H9 (cell line): ENCODE data around the gene EPB41L2. TPM values are rescaled to one million over a fixed set of nuclear protein-coding genes. Genes with fewer than 3 reads are reported as not detected.

Source experiments
- DNase-seq: peaks from one replicate; pipeline ENCODE4 v3.0.0-alpha.2; 2017
- H2AFZ ChIP-seq: one replicate; pipeline ENCODE4 v1.6.1; 2013; ENCODE audit warnings: mild to moderate bottlenecking, low read length, control low read depth, moderate library complexity
- H2AK5ac ChIP-seq: 2 replicates; pipeline ENCODE4 v1.6.1; 2013; ENCODE audit warnings: low read length, control low read depth, mixed read lengths; ENCODE audit not compliant: insufficient read length
- H2BK120ac ChIP-seq: one replicate; pipeline ENCODE4 v1.6.1; 2013; ENCODE audit warnings: low read depth, mild to moderate bottlenecking, low read length, control low read depth, inconsistent platforms; ENCODE audit not compliant: poor library complexity, severe bottlenecking
- H2BK12ac ChIP-seq: 2 replicates; pipeline ENCODE4 v1.6.1; 2013; ENCODE audit warnings: low read length, control low read depth, mixed read lengths, low read depth; ENCODE audit not compliant: insufficient read length
- H2BK15ac ChIP-seq: 2 replicates; pipeline ENCODE4 v1.6.1; 2013; ENCODE audit warnings: low read depth, low read length, control low read depth
- H2BK20ac ChIP-seq: one replicate; pipeline ENCODE4 v1.6.1; 2013; ENCODE audit warnings: low read depth, mild to moderate bottlenecking, low read length, control low read depth, inconsistent platforms; ENCODE audit not compliant: poor library complexity, severe bottlenecking
- H2BK5ac ChIP-seq: 2 replicates; pipeline ENCODE4 v1.6.1; 2013; ENCODE audit warnings: low read length, control low read depth, mixed read lengths; ENCODE audit not compliant: insufficient read length
- H3K14ac ChIP-seq: 2 replicates; pipeline ENCODE4 v1.6.1; 2013; ENCODE audit warnings: low read length, control low read depth; ENCODE audit not compliant: insufficient read depth
- H3K18ac ChIP-seq: 2 replicates; pipeline ENCODE4 v1.6.1; 2013; ENCODE audit warnings: low read depth, mild to moderate bottlenecking, mixed read lengths, low read length, control low read depth; ENCODE audit not compliant: insufficient read length
- H3K23ac ChIP-seq: 2 replicates; pipeline ENCODE4 v1.6.1; 2013; ENCODE audit warnings: low read length, control low read depth, mixed read lengths, low read depth; ENCODE audit not compliant: insufficient read length
- H3K23me2 ChIP-seq: 2 replicates; pipeline ENCODE4 v1.6.1; 2013; ENCODE audit warnings: low read depth, mild to moderate bottlenecking, mixed read lengths, low read length, control low read depth; ENCODE audit not compliant: insufficient read length, poor library complexity, severe bottlenecking
- H3K27ac ChIP-seq: 2 replicates; pipeline ENCODE4 v1.5.1; 2013; ENCODE audit warnings: low read length, control low read depth, mixed read lengths, low read depth; ENCODE audit not compliant: insufficient read length
- H3K27me3 ChIP-seq: 2 replicates; pipeline ENCODE4 v1.6.1; 2013; ENCODE audit warnings: low read length, control low read depth, inconsistent platforms; ENCODE audit not compliant: insufficient read depth
- H3K4ac ChIP-seq: 2 replicates; pipeline ENCODE4 v1.6.1; 2013; ENCODE audit warnings: low read depth, mild to moderate bottlenecking, control low read depth, inconsistent platforms, low read length, moderate library complexity
- H3K4me1 ChIP-seq: 2 replicates; pipeline ENCODE4 v1.6.1; 2013; ENCODE audit warnings: low read length, control low read depth, inconsistent platforms; ENCODE audit not compliant: insufficient read depth
- H3K4me2 ChIP-seq: 2 replicates; pipeline ENCODE4 v1.6.1; 2013; ENCODE audit warnings: low read length, control low read depth, mixed read lengths; ENCODE audit not compliant: insufficient read length, insufficient read depth
- H3K56ac ChIP-seq: 2 replicates; pipeline ENCODE4 v1.6.1; 2013; ENCODE audit warnings: low read depth, mild to moderate bottlenecking, mixed read lengths, low read length, control low read depth; ENCODE audit not compliant: insufficient read length
- H3K79me1 ChIP-seq: 2 replicates; pipeline ENCODE4 v1.6.1; 2013; ENCODE audit warnings: low read depth, mild to moderate bottlenecking, moderate library complexity, low read length, control low read depth, inconsistent platforms; ENCODE audit not compliant: insufficient read depth, poor library complexity, severe bottlenecking
- H3K79me2 ChIP-seq: 2 replicates; pipeline ENCODE4 v1.6.1; 2013; ENCODE audit warnings: low read length, control low read depth, inconsistent platforms; ENCODE audit not compliant: insufficient read depth
- H3K9ac ChIP-seq: 2 replicates; pipeline ENCODE4 v1.6.1; 2013; ENCODE audit warnings: low read length, control low read depth, mixed read lengths; ENCODE audit not compliant: insufficient read length; ENCODE audit errors: extremely low read depth
- H3K9me3 ChIP-seq: one replicate; pipeline ENCODE4 v1.6.1; 2013; ENCODE audit warnings: low read depth, low read length, inconsistent platforms; ENCODE audit not compliant: control insufficient read depth
- H3T11ph ChIP-seq: one replicate; pipeline ENCODE4 v1.6.1; 2013; ENCODE audit warnings: mild to moderate bottlenecking, low read length, control low read depth, inconsistent platforms
- H4K20me1 ChIP-seq: one replicate; pipeline ENCODE4 v1.6.1; 2013; ENCODE audit not compliant: control insufficient read depth, insufficient read length, insufficient read depth
- H4K5ac ChIP-seq: 2 replicates; pipeline ENCODE4 v1.6.1; 2013; ENCODE audit warnings: low read depth, mild to moderate bottlenecking, mixed read lengths, low read length, control low read depth; ENCODE audit not compliant: insufficient read length
- H4K8ac ChIP-seq: replicated peaks from 2 replicates; pipeline ENCODE4 v1.6.1; 2013; ENCODE audit warnings: low read length, control low read depth, mixed read lengths, low read depth; ENCODE audit not compliant: insufficient read length
- H4K91ac ChIP-seq: 2 replicates; pipeline ENCODE4 v1.6.1; 2013; ENCODE audit warnings: low read depth, mild to moderate bottlenecking, moderate library complexity, mixed read lengths, low read length, control low read depth; ENCODE audit not compliant: insufficient read length
- H3K27ac Mint-ChIP-seq, 3 experiments: 2 replicates in 2 of 3; 3 replicates in 1 of 3; pipeline ENCODE4 v1.8.0; 2020 to 2021; ENCODE audit warnings: mixed read lengths in 3 of 3, mild to moderate bottlenecking in 1 of 3, moderate library complexity in 1 of 3
- H3K27me3 Mint-ChIP-seq: 2 replicates; pipeline ENCODE4 v1.8.0; 2021; ENCODE audit warnings: low read depth, mild to moderate bottlenecking, moderate library complexity, mixed read lengths
- H3K36me3 Mint-ChIP-seq, 3 experiments: 2 replicates in 2 of 3; 3 replicates in 1 of 3; pipeline ENCODE4 v1.8.0; 2020 to 2021; ENCODE audit warnings: low read depth in 3 of 3, mixed read lengths in 3 of 3; ENCODE audit not compliant: insufficient read depth in 1 of 3
- H3K4me1 Mint-ChIP-seq, 2 experiments: 2 replicates each; pipeline ENCODE4 v1.8.0; 2020; ENCODE audit warnings: mixed read lengths in 2 of 2
- H3K4me3 Mint-ChIP-seq, 2 experiments: 2 replicates in 1 of 2; 3 replicates in 1 of 2; pipeline ENCODE4 v1.8.0; 2020 to 2021; ENCODE audit warnings: mild to moderate bottlenecking in 2 of 2, mixed read lengths in 2 of 2, moderate library complexity in 1 of 2
- H3K9me3 Mint-ChIP-seq, 2 experiments: 2 replicates in 1 of 2; 3 replicates in 1 of 2; pipeline ENCODE4 v1.8.0; 2020; ENCODE audit warnings: mild to moderate bottlenecking in 2 of 2, mixed read lengths in 2 of 2, moderate library complexity in 1 of 2
- WGBS: extraction: QIAGEN DNeasy Blood & Tissue Kit; methylation state at CpG from one replicate; pipeline ENCODE4 v1.1.7; 2013; ENCODE audit warnings: missing lambda C conversion rate, low lambda C conversion rate, mixed read lengths; ENCODE audit not compliant: insufficient read length; ENCODE audit errors: extremely low coverage; 5-methylcytosine and 5-hydroxymethylcytosine counted together
- total RNA-seq: library from RNA; stranded (reverse); gene quantifications from 2 replicates; pipeline ENCODE4 v1.2.1, GENCODE V29; 2021
- TF ChIP-seq, protein P1 (sequence below): fragments of 200-600 bp; sonication (generic); conservative IDR thresholded peaks from 3 replicates; pipeline ENCODE4 v1.8.0; 2021; ENCODE audit warnings: antibody characterized with exemption, mild to moderate bottlenecking

EPB41L2 gene
- total RNA-seq, 1 experiment from 2014 or later = 90.2 TPM

DNA sequence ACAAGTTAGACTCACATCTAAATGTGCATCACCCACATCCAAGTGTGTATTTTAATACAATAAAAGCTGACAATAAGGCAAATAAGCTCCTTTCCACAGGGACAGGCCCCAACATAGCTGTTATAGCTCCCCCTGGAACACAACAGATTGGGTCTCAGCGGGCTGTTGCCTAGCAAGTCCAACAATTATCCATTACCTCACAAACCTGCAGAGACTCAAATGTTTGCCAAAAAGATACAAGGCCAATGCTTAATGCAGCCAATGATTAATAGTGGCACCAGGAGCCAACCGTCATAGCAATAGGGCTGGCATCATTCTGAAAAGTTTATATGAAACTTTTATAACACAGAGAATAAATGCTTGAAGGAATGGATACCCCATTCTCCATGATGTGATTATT is 35.7 kb downstream of the EPB41L2 start:
- Histone ChIP-seq H3K4me1 (no peaks in the 10 kb centered on the region), H3K18ac (no peak overlapping the region), H4K8ac (no peak overlapping the region), H2BK5ac (no peak overlapping the region), H2BK20ac (no peak overlapping the region), H2BK12ac (no peak overlapping the region), H2AFZ (no peak overlapping the region), H3K79me1 (peaks cover 3% of the 10 kb centered on the region), H2BK120ac (no peak overlapping the region), H2AK5ac (no peak overlapping the region), H3K14ac (no peak overlapping the region), H3K56ac (no peak overlapping the region), H3K9me3 (no peaks in the 10 kb centered on the region), H4K20me1 (no peaks in the 10 kb centered on the region), H3K23me2 (no peaks in the 10 kb centered on the region), H3K4me2 (no peak overlapping the region), H2BK15ac (no peak overlapping the region), H3K79me2 (peaks cover 7% of the 10 kb centered on the region; the same call in 1 of the 2 replicates), H4K5ac (no peak overlapping the region), H3T11ph (no peak overlapping the region), H3K23ac (no peak overlapping the region), H3K9ac (no peak overlapping the region), H4K91ac (no peak overlapping the region), H3K27ac (no peak overlapping the region), H3K27me3 (no peaks in the 10 kb centered on the region), H3K4ac (no peak overlapping the region)
- no CpG with 5 or more reads among the region's 2 CpGs for WGBS
- Mint-ChIP-seq H3K36me3 (peaks cover 2 to 4% (median 3%) of the 10 kb centered on the region in 3 experiments; a peak in 4 of 7 replicates), H3K27ac (no peak overlapping the region), H3K4me3 (no peak overlapping the region), H3K27me3 (no peaks in the 10 kb centered on the region), H3K9me3 (peaks cover 2% of the 10 kb centered on the region in 2 experiments; a peak in 3 of 5 replicates), H3K4me1 (peaks cover 9 to 14% of the 10 kb centered on the region in 2 experiments)
- TF ChIP-seq, protein P1, sequence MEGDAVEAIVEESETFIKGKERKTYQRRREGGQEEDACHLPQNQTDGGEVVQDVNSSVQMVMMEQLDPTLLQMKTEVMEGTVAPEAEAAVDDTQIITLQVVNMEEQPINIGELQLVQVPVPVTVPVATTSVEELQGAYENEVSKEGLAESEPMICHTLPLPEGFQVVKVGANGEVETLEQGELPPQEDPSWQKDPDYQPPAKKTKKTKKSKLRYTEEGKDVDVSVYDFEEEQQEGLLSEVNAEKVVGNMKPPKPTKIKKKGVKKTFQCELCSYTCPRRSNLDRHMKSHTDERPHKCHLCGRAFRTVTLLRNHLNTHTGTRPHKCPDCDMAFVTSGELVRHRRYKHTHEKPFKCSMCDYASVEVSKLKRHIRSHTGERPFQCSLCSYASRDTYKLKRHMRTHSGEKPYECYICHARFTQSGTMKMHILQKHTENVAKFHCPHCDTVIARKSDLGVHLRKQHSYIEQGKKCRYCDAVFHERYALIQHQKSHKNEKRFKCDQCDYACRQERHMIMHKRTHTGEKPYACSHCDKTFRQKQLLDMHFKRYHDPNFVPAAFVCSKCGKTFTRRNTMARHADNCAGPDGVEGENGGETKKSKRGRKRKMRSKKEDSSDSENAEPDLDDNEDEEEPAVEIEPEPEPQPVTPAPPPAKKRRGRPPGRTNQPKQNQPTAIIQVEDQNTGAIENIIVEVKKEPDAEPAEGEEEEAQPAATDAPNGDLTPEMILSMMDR = no peak
- no peak for DNase-seq
